DMS53 treated with DMSO at 0.1 percent for 48 hours (cell line): ENCODE results near the gene GNAQ.
A peak's percentile ranks its signal among the peaks of the same experiment; 100 is the strongest.
"Not testable (repeated sequence)": the region's sequence is repeated elsewhere in the genome, so short reads cannot be mapped to it uniquely, and the experiment has no call there.

Experiments
- DNase-seq: peaks from one replicate; lab custom pipeline; 2025; ENCODE audit not compliant: unreplicated experiment; lab: John Stamatoyannopoulos, UW

The GNAQ gene

DNA sequence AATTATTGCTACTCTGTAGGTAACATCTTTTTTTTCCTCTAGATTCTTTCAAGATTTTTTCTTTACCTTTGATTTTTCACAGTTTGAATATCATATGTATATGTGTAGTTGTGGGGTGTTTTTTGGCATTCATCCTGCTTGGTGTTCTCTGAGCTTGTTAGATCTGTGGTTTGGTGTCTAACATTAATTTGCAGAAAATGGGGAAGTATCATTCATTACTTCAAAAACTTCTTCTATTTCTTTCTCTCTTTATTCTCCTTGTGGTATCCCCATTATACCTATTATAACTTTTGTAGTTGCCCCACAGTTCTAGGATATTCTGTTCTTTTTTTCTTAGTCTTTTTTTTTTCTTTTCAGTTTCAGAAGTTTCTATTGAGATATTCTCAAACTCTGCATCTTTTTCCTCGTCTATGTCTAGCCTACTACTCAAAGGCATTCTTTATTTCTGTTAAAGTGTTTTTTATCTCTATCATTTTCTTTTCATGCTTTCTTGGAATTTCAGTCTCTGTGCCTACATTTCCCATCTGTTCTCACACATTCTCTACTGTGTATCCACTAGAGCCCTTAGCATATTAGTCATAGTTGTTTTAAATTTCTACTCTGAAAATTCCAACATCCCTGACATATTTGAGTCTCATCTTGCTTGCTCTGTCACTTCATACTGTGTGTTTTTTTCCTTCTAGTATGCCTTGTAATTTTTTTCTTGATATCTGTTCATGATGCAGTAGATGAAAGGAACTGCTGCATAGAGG, 323.4 kb downstream of the GNAQ start:
- DNase-seq = no peak

DNA sequence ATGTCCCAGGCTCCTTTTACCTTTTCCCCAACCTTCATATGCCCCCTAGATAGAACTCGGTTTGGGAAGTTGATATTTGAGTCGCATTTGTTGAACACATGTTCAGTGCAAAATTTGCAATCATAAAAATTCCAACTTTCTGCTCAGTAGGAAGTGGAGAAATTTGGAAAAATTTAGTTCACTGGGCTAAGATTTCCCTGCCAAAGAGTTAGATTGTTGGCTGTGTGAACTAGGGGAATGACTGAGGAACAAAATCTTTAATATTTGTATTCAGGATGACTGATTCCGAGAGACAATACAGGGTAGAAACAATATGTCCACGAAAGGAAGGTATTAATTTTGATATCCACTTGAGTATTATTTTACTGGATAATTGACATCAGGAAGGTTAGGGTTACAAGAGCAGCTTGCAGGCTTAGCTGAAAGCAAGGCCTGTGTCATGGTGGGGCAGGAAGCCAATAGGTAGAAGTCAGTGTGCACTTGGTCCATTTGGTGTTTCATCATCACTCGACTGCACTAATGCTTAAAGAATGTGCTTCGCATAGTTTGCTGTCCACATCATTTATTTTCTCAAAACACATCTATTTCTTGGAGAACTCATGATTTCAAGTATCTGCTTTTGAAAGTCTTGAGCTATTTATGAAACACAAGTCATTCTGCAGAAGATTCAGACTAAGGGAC, 324.1 kb downstream of the GNAQ start:
- DNase-seq = no peak

DNA sequence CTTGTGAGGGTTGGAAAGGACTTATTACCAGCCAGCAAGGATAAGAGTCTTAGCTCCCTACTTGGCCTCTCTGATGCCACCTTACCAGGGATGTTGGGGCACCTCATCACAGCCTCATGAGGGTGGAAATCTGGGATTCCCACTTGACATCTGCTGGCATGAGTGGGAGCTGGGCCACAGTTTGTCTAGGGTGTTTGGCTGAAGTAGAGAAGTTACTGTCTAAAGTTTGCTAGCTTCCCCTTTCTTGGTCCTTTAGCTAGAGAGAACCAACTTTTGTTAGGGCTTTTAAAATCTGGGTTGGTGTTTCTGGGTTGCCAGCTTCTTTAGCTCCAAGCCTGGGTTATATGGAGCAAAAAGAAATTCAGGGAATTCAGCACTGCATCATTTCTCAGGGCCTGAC, 326.0 kb downstream of the GNAQ start:
- no peak for DNase-seq

DNA sequence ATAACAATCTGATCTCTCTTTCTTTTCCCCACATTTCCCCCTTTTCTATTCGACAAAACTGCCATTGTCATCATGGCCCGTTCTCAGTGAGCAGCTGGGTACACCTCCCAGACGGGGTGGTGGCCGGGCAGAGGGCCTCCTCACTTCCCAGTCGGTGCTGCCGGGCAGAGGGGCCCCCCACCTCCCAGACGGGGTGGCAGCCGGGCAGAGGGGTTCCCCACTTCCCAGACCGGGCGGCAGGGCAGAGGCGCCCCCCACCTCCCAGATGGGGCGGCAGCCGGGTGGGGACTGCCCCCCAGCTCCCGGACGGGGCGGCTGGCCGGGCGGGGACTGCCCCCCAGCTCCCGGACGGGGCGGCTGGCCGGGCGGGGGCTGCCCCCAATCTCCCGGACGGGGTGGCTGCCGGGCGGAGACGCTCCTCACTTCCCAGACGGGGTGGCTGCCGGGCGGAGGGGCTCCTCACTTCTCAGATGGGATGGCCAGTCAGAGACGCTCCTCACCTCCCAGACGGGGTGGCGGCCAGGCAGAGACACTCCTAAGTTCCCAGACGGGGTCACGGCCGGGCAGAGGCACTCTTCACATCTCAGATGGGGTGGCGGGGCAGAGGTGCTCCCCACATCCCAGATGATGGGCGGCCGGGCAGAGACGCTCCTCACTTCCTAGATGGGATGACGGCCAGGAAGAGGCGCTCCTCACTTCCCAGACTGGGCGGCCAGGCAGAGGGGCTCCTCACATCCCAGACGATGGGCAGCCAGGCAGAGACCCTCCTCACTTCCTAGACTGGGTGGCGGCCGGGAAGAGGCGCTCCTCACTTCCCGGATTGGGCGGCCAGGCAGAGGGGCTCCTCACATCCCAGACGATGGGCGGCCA, 328.9 kb downstream of the GNAQ start:
- not testable (repeated sequence) for DNase-seq

DNA sequence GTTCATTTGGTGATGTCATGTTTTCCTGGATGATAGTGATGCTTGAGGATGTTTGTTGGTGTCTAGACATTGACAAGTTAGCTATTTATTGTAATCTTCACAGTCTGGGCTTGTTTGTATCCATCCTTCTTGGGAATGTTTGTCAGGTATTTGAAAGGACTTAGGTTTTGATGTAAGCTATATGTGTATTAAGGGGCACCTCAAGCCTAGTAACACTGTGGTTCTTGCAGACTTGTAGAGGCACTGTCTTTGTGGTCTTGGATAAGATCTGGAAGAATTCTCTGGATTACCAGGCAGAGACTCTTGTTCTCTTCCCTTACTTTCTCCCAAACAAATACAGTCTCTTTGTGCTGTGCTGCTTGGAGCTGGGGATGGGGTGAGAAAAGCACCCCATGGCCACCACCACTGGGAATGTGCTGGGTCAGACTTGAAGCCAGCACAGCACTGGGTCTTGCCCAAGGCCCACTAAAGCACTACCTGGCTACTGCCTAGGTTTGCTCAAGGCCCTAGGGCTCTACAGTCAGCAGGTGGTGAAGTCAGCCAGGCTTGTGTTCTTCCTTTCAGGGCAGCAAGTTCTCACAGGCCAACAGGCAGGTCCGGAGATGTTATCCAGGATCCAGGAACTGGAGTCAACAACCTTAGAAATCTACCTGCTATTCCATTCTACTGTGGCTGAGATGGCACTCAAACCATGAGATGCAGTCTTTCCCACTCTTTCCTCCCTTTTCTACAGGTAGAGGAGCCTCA, 334.2 kb downstream of the GNAQ start:
- DNase-seq = no peak

DNA sequence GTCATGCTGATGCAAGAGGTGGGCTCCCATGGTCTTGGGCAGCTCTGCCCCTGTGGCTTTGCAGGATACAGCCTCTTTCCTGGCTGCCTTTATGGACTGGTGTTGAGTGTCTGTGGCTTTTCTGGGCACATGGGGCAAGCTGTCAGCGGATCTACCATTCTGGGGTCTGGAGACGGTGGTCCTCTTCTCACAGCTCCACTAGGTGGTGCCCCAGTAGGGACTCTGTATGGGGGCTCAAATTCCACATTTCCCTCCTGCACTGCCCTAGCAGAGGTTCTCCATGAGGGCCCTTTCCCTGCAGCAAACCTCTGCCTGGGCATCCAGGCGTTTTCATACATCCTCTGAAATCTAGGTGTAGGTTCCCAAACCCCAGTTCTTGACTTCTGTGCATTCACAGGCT, 340.9 kb downstream of the GNAQ start:
- not testable (repeated sequence) for DNase-seq

DNA sequence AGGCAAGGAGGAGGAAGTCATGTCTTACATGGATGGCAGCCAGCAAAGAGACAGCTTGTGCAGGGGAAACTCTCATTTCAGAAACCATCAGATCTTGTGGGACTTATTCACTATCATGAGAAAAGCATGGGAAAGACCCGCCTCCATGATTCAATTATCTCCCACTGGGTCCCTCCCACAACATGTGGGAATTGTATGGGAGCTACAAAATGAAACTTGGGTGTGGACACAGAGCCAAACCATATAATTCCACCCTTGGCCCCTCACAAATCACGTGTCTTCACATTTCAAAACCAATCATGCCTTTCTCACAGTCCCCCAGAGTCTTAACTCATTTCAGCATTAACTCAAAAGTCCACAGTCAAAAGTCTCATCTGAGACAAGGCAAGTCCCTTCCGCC, 341.5 kb downstream of the GNAQ start:
- not testable (repeated sequence) for DNase-seq

DNA sequence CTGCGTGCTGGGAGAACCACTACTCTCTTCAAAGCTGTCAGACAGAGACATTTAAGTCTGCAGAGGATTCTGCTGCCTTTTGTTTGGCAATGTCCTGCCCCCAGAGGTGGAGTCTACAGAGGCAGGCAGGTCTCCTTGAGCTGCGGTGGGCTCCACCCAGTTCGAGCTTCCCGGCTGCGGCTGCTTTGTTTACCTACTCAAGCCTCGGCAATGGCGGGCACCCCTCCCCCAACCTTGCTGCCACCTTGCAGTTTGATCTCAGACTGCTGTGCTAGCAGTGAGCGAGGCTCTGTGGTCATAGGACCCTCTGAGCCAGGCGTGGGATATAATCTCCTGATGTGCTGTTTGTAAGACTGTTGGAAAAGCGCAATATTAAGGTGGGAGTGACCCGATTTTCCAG, 343.9 kb downstream of the GNAQ start:
- not testable (repeated sequence) for DNase-seq

DNA sequence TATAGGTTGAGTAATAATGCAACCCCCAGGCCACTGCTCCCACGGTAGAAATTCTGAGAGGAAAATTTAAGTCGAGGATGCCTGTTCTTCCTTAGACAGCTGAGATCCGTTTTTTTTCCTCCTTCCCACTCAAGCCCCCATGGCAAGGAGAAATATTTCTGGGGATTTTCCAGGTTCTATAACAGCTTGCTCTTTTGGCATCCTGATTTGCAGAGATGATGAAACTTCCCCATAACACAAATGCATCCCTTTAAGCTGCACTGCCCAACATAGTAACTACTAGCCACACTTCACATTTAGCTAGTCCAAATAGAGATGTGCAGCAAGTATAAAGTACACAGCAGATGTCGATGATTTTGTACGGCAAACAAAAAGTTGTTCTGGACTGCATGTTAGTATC, 351.0 kb downstream of the GNAQ start:
- no peak for DNase-seq

GRCh38 chr9:77679661-77680368, 351.8 kb downstream of the GNAQ start:
- DNase-seq = no peak

- DNase-seq = no peak
Observed at GRCh38 chr9:77679088-77679487, 352.5 kb downstream of the GNAQ start.

- no peak for DNase-seq
Observed at GRCh38 chr9:77677957-77678535, 353.6 kb downstream of the GNAQ start.

- no peak for DNase-seq
Observed at GRCh38 chr9:77677397-77677796, 354.2 kb downstream of the GNAQ start.

DNA sequence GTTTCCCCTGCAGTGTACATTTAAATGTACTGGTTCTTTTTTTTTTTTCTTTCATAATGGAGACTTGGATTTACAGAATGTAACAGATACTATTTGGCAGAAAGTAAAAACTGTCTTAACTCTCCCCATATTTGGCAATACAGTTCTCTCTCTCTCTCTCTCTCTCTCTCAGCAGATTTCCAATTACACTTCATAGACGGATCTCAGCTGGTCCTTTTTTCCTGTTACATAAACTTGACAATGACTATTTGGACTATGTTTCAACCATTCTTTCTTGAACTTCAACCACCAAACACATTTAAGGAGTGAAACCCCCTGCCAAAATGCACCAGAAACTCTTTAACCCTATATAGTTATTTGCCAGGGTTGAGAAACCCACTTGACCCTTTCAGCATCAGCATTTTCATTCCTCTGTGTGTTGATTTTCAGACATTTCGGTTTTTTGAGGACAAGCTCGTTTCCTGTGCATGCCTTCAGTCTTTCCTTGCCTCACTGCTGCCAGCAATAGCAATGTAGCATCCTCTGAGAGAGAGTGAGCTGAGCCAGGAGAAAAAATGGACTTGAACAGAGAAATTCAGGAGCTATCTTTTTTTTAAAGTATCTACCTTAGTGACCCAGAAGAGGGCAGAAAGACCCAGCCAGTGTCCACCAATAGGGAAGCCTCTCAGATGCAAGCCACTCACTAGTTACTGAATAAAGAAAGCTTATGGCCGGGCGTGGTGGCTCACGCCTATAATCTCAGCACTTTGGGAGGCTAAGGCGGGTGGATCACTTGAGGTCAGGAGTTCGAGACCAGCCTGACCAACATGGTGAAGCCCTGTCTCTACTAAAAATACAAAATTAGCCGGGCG, 357.4 kb downstream of the GNAQ start:
- no peak for DNase-seq

- no peak for DNase-seq
Observed at GRCh38 chr9:77672183-77672582, 359.4 kb downstream of the GNAQ start.

- DNase-seq = peak; percentile 9
Observed at GRCh38 chr9:77667151-77667550, 364.5 kb downstream of the GNAQ start.
